Measurements from ENCODE around the gene CNTNAP2. TPM values are rescaled to one million over a fixed set of nuclear protein-coding genes. Genes with fewer than 3 reads are reported as not detected.
"Not testable (repeated sequence)": the region's sequence is repeated elsewhere in the genome, so short reads cannot be mapped to it uniquely, and the experiment has no call there.

CNTNAP2 gene
- total RNA-seq, 2 donors from 2014 or later = 171 to 228 TPM

DNA sequence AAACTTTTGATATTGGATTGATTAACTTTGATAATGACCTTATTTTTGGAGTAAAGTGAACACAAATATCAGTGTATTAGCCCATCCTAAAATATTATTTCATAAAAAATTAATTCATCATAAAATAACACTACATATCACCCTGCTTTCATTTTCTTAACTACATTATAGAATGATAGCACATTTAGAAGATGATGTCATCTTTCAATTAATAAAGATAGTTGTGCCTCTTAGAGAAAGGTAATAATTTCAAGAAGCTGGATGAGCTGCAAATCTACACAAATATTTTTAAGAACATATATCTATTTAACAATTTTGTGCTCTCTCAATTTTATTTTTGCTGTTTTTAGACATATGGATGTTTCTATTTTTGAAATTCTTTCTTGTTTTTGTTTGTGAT, 126.1 kb downstream of the CNTNAP2 start:
- Histone ChIP-seq H3K9ac (ENCODE audit: extremely low read depth, low read length, poor library complexity, severe bottlenecking) (no peak overlapping the region), H3K36me3 (ENCODE audit: control insufficient read depth, insufficient read depth, low read length) (peaks cover 60% of the 10 kb centered on the region), H3K27ac (ENCODE audit: low read depth, low read length) (no peak overlapping the region), H3K27me3 (ENCODE audit: control insufficient read depth, insufficient read depth, low read length, poor library complexity, severe bottlenecking) (no peaks in the 10 kb centered on the region), H3K9me3 (ENCODE audit: control insufficient read depth, low read length) (peaks cover 21% of the 10 kb centered on the region), H3K4me3 (ENCODE audit: low read length) (peak overlapping the region; percentile 73), H3K4me1 (ENCODE audit: control insufficient read depth, insufficient read depth, low read length) (no peaks in the 10 kb centered on the region)
- Mint-ChIP-seq H3K27ac (no peak overlapping the region), H3K4me1 (peaks cover 28% of the 10 kb centered on the region), H3K4me3 (peak overlapping the region; percentile 27), H3K36me3 (ENCODE audit: low read depth) (peaks cover 66% of the 10 kb centered on the region), H3K9me3 (peaks cover 4% of the 10 kb centered on the region), H3K27me3 (ENCODE audit: insufficient read depth) (no peaks in the 10 kb centered on the region)
- TF ChIP-seq, protein P1, sequence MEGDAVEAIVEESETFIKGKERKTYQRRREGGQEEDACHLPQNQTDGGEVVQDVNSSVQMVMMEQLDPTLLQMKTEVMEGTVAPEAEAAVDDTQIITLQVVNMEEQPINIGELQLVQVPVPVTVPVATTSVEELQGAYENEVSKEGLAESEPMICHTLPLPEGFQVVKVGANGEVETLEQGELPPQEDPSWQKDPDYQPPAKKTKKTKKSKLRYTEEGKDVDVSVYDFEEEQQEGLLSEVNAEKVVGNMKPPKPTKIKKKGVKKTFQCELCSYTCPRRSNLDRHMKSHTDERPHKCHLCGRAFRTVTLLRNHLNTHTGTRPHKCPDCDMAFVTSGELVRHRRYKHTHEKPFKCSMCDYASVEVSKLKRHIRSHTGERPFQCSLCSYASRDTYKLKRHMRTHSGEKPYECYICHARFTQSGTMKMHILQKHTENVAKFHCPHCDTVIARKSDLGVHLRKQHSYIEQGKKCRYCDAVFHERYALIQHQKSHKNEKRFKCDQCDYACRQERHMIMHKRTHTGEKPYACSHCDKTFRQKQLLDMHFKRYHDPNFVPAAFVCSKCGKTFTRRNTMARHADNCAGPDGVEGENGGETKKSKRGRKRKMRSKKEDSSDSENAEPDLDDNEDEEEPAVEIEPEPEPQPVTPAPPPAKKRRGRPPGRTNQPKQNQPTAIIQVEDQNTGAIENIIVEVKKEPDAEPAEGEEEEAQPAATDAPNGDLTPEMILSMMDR (conservative IDR thresholded peaks at IDR 0.05) = no peak
- DNase-seq = no peak

DNA sequence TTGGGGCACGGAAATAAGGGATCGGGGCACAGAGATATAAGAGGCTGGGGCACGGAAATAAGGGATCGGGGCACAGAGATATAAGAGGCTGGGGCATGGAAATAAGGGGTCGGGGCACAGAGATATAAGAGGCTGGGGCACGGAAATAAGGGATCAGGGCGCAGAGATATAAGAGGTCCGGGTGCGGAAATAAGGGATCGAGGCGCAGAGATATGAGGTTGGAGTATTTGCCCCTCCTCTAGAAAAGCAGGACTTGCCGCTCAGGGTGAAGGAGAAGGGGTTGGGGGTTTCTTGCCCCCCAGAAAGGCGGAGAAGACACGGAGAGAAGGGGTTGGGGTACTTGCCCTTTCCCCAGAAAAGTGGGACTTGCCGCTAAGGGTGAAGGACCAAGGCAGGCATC, 131.4 kb downstream of the CNTNAP2 start:
- H3K4me1 Mint-ChIP-seq = peaks cover 42% of the 10 kb centered on the region
- H3K9ac ChIP-seq (ENCODE audit: extremely low read depth, low read length, poor library complexity, severe bottlenecking) = peak overlapping the region; percentile 95
- 4 to 7% methylated on average over 3 to 15 of the region's 15 CpGs for WGBS, 2 experiments (ENCODE audit: insufficient coverage in 1 of 2, insufficient read length in 1 of 2)

DNA sequence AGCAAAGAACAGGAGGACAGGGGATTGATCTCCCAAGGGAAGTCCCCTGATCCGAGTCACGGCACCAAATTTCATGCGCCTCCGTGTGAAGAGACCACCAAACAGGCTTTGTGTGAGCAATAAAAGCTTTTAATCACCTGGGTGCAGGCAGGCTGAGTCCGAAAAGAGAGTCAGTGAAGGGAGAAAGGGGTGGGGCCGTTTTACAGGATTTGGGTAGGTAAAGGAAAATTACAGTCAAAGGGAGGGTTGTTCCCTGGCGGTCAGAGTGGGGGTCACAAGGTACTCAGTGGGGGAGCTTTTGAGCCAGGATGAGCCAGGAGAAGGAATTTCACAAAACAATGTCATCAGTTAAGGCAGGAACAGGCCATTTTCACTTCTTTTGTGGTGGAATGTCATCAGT, 132.1 kb downstream of the CNTNAP2 start:
- not testable (repeated sequence) for H3K9me3 ChIP-seq (ENCODE audit: control insufficient read depth, low read length); H3K36me3 ChIP-seq (ENCODE audit: control insufficient read depth, insufficient read depth, low read length); H3K9me3 Mint-ChIP-seq; H3K27me3 Mint-ChIP-seq (ENCODE audit: insufficient read depth); H3K27me3 ChIP-seq (ENCODE audit: control insufficient read depth, insufficient read depth, low read length, poor library complexity, severe bottlenecking); H3K27ac ChIP-seq (ENCODE audit: low read depth, low read length)
- Histone ChIP-seq H3K4me3 (ENCODE audit: low read length) (peak overlapping the region; percentile 97), H3K4me1 (ENCODE audit: control insufficient read depth, insufficient read depth, low read length) (peaks cover 12% of the 10 kb centered on the region), H3K9ac (ENCODE audit: extremely low read depth, low read length, poor library complexity, severe bottlenecking) (peak overlapping the region; percentile 95)
- H3K36me3 Mint-ChIP-seq (ENCODE audit: low read depth) = peaks cover 22% of the 10 kb centered on the region
- peak overlapping the region; percentile 95 for H3K4me3 Mint-ChIP-seq
- H3K4me1 Mint-ChIP-seq = peaks cover 42% of the 10 kb centered on the region
- WGBS, 2 experiments (ENCODE audit: insufficient coverage in 1 of 2, insufficient read length in 1 of 2) = 1 to 14% methylated on average over 1 to 7 of the region's 7 CpGs
- TF ChIP-seq, protein P1 (conservative IDR thresholded peaks at IDR 0.05) = peak; percentile 41
- peak overlapping the region; percentile 98 for H3K27ac Mint-ChIP-seq
- DNase-seq = peak; percentile 92

More for the DNA sequence above, 131.4 kb downstream of the CNTNAP2 start:
- Mint-ChIP-seq H3K36me3 (ENCODE audit: low read depth) (peaks cover 25% of the 10 kb centered on the region), H3K4me3 (peak overlapping the region; percentile 95), H3K27ac (peak overlapping the region; percentile 98)
- H3K4me3 ChIP-seq (ENCODE audit: low read length) = peak overlapping the region; percentile 97
- H3K4me1 ChIP-seq (ENCODE audit: control insufficient read depth, insufficient read depth, low read length) = peaks cover 12% of the 10 kb centered on the region
- not testable (repeated sequence) for H3K36me3 ChIP-seq (ENCODE audit: control insufficient read depth, insufficient read depth, low read length); H3K27me3 ChIP-seq (ENCODE audit: control insufficient read depth, insufficient read depth, low read length, poor library complexity, severe bottlenecking); H3K27ac ChIP-seq (ENCODE audit: low read depth, low read length); H3K9me3 Mint-ChIP-seq; DNase-seq; H3K27me3 Mint-ChIP-seq (ENCODE audit: insufficient read depth); H3K9me3 ChIP-seq (ENCODE audit: control insufficient read depth, low read length)

DNA sequence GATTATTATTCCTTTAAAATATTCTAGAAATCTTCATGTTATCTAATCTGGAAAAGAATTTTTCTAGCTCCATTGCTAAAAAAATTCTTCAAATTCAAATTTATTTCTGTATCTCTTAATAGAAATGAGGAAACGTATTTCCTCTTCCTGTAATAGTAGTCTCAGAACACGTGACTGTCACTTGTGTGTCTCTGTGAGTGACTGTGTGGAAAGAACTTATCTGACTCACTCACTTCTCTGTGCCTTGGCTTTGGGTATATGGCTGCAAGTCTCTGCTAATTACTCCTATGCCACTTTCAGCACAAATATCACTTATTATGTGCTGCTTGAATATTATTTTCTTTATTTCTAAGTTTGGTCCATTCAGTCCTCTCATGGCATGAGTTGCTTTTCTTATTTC, 132.7 kb downstream of the CNTNAP2 start:
- H3K27ac Mint-ChIP-seq = peak overlapping the region; percentile 62
- Histone ChIP-seq H3K9me3 (ENCODE audit: control insufficient read depth, low read length) (no peaks in the 10 kb centered on the region), H3K9ac (ENCODE audit: extremely low read depth, low read length, poor library complexity, severe bottlenecking) (no peak overlapping the region), H3K36me3 (ENCODE audit: control insufficient read depth, insufficient read depth, low read length) (no peaks in the 10 kb centered on the region), H3K27me3 (ENCODE audit: control insufficient read depth, insufficient read depth, low read length, poor library complexity, severe bottlenecking) (no peaks in the 10 kb centered on the region), H3K4me3 (ENCODE audit: low read length) (no peak overlapping the region), H3K4me1 (ENCODE audit: control insufficient read depth, insufficient read depth, low read length) (peaks cover 12% of the 10 kb centered on the region), H3K27ac (ENCODE audit: low read depth, low read length) (no peak overlapping the region)
- no peaks in the 10 kb centered on the region for H3K9me3 Mint-ChIP-seq
- no peaks in the 10 kb centered on the region for H3K27me3 Mint-ChIP-seq (ENCODE audit: insufficient read depth)
- H3K4me3 Mint-ChIP-seq = peak overlapping the region; percentile 95
- no CpG with 5 or more reads among the region's 2 CpGs for WGBS, 2 experiments (ENCODE audit: insufficient coverage in 1 of 2, insufficient read length in 1 of 2)
- TF ChIP-seq, protein P1 (conservative IDR thresholded peaks at IDR 0.05) = no peak
- peaks cover 20% of the 10 kb centered on the region for H3K36me3 Mint-ChIP-seq (ENCODE audit: low read depth)
- DNase-seq = no peak
- peaks cover 37% of the 10 kb centered on the region for H3K4me1 Mint-ChIP-seq
